Occipital lobe (tissue), 2 donors: Measurements from ENCODE around the gene FLOT1. TPM values are rescaled to one million over a fixed set of nuclear protein-coding genes. Genes with fewer than 3 reads are reported as not detected.

Experiments used
- DNase-seq: peaks from one replicate; lab custom pipeline; 2025; lab: John Stamatoyannopoulos, UW
- total RNA-seq: library from RNA; depleted of rRNA; stranded (reverse); fragments of >200 nt; gene quantifications from one replicate; pipeline ENCODE4 v1.2.3, GENCODE V29; 2014

Gene FLOT1
- total RNA-seq, 1 donor from 2014 or later: 43.4 TPM

DNA sequence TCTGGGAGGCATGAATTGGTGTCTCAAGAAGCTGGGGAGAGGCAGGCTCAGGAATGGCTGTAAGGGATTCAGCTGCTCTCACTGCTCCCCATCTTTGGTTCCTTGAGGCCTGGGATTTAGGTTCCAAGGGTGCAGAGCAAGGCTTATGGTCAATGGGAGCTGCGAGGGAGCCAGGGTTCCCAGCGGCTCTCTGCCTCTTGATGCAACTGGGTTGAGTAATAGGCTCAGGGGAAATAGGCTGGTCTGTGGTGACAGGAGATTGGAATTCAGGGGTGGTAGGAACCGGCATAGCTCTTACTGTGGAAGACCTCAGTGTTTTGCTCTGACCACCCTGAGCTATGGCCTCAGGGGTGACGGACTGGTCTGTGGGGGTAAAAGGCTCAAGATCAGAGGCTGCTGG, 38.7 kb downstream of the FLOT1 start:
- no peak for DNase-seq

DNA sequence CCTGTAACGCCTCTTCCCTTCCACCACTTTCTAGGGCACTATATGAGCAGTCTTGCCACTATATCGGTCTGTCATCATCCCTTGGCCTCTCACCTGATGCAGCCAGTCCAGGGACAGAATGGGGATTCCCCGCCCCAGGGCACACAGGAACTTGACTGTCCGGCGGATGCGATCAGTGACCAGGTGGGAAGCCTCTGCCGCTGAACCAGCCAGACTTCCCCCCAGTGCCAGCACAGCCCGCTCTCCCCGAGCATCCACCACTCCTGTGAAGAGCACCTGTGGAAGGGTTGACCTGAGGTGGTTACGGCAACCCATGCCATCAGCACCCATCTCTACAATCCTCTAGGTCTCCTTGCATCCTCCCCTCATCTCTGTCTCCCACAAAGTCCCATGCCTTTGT, 39.5 kb downstream of the FLOT1 start:
- no peak for DNase-seq

DNA sequence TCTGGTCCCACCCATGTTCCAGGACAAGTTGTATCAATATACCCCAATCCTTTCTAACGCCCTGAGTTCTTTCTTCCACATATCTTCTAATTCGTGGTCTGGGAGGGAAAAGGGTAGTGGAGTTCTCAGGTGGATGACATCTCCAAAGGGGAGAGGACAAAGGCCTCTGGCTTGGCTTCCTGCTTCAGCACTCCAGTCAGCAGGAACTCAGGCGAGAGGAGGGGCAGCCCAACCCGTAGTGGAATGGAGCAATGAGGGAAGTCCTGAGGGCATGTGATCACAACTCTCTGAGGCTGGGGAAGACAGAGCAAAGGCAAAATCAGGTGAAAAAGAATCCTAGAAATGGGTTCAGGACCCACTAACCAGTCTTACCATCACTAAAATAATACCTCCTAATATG, 42.1 kb downstream of the FLOT1 start:
- no peak for DNase-seq

DNA sequence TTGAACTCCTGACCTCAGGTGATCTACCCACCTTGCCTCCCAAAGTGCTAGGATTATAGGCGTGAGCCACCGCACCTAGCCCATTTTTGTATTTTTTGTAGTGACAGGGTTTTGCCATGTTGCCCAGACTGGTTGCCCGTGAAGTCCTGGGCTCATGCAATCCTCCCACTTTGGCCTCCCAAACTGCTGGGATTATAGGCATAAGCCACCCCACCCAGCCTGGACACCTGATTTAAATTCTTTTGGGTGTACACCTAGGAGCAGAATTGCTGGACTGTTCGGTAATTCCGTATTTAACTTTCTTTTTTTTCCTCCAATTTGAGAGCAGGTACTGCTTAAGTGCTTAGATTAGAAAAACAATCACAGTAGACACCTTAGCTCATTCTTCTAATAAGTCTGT, 46.1 kb downstream of the FLOT1 start:
- no peak for DNase-seq

DNA sequence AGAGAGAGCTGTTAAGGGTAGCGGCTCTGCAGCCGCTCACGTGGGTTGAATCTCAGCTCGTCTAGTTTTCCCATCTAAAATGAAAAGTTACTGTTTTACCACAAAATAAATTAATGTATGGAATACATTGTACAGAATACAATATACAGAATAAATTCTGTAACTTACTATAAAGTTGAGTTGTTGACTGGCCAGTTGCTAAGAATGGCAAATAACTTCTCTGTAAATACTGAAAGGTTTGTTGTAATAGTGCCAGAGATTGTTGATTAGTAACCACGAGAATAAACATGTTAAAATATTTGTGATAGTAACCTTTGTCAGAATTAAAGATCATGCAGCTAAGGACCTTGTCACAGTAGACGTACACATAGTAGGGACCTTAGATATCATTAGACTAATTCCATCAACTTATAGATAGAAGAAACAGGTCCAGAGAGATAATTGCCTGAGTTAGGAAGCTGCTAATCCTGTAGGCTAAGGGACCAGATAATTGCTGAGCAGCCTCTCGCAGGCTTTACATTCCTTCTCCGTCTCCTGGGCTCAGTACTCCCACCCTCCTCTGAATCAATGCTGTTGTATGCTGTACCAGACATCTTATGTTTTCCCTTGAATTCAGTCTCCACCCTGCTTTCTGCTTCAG, 51.2 kb downstream of the FLOT1 start:
- no peak for DNase-seq

DNA sequence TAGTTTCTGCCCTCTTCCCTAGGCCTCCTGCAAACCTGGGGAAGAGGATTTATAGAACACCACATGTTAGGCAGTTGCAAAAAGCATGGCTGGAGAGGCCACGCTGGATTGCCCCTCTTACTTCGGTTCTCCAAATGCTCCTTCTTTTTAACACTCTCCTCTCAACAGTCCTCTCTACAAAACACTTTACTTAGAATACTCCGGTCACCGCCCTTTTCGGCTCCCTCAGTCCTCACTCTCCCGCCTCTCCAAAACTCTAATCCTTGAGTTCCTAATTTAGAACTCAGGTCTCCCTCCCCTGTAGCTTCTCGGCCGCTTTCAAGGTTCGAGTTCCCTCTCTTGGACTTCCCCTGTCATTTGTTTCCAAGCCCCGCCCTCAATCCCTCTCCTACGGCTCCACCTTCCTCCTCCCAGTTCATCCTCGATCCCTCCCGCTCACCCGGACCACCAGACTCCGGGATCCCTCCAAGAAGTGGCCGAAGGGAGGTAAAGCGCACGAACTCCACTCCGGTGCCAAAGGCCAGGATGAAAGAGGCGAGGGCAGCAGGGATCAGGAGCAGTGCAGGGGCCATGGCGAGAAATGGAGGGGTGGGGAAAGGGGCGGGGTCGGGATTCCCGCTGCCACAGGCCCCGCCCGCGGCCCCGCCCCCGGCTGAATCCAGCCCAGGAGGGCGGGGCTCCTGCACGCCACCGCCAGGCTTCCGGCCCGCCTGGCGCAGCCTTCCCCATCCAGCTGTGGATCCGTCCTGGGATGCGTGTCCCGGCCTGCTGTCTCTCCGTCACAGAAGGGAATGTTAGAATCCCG, 51.9 kb downstream of the FLOT1 start, which contains the start of gene NRM:
TSS of gene NRM (minus strand) at position 582 of the 805 bp plus-strand sequence. CDS start at position 572, 10 bp downstream.
- peak; percentile 78 for DNase-seq

DNA sequence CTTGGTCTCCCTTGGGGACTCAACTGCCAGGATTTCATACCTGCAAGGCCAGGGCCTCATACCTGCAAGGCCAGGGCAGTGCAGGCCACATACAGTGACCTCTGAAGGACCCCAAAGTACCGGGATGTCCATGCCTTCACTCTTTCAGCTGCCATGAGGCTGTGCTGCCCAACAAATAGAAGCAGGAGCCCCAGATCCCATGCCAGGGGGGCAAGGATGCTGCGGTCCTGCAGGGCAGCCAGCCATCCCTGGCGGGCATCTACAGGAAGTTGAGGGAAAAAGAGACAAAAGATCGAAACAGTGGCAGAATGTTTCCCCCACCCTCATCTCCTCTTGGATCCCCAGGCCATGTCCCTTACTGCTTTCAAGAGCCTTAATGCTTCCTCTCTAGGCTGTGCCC, 52.5 kb downstream of the FLOT1 start:
- DNase-seq: no peak

DNA sequence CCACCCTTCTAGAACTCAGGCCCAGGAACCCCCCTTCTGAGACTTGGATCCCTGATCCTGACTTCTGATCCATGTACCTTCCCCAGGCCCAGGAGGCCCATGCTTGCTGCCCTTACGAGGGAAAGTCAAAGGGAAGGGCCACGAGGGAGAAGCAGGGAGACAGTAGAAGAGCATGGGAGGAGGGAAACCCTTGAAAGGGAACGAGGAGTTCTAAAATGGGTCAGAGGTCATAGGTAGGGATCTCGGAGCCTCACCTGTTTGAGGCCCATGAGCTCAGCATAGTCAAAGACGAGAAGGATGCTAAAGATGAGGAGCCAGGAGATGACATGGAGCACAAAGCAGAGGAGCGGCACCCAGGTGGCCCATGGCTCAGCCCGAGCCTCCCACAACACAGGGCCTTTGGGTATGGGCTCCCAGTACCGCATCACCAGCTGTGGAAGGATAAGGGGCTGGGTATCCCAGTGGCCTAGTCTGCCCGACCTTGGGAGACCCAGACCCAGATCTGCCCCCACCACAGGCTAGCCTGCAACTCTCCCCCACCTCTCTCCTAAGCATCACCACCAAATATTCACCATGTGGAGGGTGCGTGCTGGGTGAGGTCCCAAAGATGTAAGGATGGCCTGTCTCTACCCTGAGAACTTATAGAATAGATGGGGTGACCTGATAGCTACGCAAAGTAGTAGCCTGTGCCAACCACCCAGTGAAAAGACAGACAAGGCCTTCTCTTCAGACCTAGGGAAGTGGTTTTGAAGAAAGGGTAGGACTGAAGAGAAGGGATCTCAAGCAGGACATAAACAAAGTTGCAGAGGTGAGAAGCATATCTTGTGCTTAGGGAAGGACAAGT, 53.2 kb downstream of the FLOT1 start:
- no peak for DNase-seq

DNA sequence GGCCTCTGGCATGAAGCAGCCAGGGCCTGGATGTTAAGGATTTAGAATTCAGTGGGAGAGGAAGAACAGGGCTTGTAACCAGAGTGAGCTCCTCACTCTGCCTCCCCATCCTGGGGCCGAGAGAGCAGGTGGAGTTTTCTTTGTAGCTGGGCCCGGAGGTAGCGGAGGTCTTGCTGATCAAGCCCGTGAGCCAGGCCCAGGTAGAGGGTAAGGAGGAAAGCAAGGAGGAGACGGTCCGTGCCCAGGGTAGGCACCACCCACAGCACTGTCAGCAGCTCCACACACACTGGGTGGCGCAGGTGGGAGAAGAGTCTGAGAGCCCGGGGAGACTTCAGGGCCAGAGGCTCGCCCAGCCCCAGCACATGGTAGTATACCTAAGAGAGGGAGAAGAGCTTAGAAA, 53.9 kb downstream of the FLOT1 start:
- no peak for DNase-seq

DNA sequence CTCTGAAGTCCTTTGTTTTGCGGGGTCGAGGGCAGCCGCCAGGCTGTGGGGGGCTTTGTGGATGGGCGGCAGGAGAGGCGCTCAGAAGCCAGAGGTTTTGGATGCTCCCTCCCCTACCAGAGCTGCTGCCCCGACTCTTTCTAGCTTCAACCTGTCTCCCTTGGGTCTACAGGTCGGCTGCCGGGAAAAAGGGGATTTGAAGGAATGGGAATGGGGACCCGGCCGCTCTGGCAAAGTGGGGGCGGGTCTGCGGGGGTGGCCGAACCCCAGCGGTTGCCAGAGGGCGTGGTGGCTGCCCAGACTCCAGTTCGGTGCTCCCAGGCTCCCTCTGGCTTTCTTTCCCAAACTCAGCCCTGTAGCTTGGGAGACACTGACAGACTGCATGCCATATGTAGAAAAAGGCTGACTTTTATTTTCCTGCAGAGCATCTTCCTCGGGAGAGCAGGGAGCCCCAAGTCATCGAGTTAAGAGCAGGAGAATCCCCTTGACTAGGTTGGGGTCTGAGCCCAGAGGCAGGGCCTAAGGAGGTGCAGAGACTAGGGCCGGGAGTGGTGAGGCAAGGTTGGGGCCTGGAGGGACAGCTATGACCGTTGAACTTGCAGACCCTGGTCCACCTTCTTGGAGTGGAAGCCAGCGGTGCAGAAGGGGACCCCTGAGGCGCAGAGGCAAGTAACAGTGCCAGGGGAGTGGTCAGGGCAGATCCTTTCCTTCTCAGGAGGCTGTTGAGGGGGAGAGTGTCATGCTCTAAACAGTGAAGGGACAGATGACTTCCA, 54.6 kb downstream of the FLOT1 start:
- no peak for DNase-seq

DNA sequence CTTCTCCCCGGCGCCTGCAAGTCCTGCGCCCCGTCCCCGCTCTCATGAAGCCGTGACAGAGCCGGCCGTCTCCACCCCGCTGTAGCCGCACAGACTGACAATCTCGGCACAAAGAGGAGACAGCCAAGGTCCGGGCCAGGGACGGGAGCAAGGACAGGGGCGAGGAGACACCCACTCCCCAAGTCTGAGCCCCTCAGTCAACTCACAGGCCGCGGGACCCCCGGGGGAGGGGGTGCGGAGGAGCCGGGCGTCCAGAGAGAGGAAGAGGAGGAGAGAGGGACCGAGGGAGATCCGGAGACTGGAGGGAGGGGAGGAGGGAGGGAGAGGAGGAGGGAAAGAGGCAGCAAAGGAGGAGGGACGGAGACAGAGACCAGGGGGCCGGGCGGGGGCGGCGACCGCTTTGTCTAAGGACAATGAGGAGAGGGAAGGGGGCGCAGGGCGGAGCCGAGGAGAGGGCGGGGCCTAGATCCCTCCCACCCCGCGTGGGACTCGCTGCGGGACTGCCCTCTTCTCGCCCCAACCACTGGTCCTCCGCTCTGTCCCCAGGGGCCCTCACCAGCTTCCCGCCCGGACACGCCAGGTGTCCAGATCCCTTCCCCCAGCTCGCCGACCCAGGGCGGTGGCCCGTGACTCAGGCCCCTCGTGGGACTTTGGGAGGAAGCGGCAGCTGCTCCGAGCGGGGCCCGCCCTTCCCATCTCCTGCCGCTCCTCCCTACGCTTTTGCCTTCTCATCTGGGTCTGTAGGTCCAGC, 55.4 kb downstream of the FLOT1 start:
- DNase-seq: peak; percentile 69

DNA sequence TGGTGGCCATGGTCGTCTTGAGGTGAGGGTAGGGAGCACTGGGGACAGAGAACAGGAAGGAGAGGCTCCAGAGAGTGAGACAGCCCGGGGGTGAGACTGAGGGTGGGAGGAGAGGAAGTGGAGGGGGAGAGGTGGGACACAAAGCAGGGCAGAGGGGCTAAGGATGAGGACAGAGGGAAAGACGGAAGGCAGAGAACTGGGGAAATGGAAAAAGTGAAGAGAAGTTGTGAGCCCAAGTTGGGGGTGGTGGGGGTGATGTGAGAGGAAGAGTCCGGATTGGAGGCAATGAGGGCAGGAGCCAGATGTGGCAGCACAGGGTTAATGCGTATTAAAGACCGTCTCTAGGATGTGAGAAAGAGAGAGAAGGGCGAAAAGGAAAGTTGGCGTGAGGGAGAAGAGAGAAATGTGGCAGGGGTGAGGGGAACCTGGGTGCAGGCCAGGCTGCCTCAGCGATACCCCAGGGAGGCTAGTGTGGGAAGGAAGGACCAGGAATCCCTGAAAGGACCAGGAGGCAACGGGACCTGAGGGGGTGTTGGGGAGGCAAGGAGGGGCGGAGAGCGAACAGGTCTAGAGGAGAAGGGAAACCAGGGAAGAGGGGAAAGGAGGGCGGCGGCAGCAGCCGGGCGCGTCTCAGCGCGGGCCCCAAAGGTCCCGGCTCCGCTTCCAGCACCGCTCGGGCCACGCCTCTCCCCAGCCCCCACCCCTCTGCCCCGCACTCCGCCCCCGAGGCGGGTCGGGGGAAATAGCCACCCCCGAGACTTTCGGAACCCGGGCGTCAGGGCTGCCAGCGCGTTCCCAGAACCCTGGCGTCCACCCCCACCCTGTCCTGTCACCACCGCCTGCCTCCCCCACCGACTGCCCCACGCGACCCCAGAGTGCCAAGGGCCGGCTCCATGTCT, 56.2 kb downstream of the FLOT1 start, which contains the start of gene PPP1R18:
TSS of gene PPP1R18 (minus strand) at position 637 of the 899 bp plus-strand sequence. CDS start at position 10, 627 bp downstream.
- DNase-seq: no peak

DNA sequence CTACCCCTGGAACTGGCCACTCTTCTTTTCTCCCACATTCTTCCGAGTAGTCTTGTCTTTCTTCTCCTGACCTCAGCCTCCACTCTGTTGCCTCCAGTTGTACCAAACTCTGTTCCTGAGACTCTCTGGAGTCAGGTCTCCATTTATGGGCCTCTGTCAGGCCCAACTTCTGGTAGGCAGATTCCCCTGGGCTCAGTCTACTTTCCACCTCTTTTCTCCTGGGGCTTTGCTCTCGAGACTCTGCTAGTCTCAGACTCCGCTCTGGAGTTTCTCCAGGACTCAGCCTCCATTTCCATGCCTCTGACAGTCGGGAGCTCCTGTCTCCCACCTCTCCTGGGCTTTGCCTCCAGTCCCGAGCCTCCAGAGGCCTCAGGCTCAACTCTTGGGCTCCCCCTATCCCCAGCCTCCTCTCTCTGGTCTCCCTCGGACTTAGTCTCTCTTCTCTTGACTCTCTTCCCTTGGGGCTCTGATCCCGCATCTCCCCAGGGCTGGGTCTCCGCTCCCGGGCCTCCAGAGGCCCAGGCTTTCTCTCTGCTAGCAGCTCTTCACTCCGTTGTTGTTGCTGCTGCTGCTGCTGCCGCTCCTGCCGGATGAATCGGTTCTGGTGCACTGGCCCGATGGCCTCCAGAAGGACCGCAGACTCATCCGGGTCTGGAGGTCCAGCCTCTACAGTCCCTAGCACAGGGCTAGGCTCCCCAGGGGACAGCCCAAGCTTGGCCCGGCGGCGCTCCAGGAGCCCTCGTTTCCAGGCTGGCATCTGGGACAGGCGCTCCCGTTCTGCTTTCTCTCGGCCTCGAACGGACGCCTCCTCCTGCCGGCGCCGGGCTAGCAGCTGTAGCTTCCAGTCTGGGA, 57.1 kb downstream of the FLOT1 start:
- DNase-seq: no peak

DNA sequence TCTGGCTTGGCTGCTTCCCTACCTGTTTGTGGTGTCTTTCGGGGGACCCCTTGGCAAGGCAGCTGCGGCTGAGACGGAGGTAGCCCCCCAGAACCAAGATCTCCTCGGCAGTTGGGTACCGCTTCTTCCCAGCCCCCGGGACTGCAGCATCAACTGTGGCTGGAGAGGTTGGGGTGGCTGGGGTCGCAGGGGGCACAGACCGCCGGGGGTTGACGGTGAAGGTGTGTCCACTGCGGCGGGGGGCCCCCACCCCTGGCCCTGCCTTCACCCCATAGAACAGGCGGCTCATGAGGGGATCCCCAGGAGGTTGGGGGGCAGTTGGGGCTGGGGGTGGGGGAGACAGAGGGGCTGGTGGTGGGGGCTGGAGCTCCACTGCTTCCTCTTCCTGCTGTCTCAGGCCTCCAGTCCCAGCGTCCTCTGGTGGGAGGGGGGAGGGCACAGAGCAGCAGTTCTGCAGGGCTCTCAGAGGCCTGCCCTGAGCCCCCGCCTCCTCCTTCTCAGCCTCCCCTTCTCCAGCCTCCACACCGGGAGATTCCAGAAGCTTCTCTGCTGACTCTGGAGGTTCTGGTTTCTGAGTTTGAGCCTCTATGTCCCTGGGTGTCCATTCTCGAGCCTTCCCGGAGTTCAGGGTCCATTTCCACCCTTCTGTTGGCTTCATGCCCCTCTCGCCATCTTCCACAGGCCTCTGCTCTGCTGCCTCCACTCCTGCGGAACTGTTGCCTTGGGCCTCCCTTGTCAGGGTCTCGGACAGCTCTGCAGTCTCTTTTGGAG, 57.9 kb downstream of the FLOT1 start:
- no peak for DNase-seq

DNA sequence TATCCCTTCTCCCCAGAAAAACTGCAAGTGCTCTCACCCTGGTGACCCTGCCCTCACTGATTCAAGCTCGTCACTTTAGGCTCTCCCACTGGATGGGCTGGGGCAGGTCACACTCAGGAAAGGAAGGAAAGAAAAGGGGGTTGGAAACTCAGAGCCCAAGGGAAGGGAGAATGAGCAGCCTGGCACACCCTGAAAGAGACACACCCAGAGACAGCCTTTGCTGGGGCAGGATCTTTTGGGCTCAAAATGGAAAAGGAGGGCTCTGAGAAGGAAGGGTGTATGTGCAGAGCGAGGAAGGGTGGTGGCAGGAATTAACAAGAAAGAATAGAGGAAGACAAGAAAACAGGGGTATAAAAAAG, 58.5 kb downstream of the FLOT1 start:
- no peak for DNase-seq

DNA sequence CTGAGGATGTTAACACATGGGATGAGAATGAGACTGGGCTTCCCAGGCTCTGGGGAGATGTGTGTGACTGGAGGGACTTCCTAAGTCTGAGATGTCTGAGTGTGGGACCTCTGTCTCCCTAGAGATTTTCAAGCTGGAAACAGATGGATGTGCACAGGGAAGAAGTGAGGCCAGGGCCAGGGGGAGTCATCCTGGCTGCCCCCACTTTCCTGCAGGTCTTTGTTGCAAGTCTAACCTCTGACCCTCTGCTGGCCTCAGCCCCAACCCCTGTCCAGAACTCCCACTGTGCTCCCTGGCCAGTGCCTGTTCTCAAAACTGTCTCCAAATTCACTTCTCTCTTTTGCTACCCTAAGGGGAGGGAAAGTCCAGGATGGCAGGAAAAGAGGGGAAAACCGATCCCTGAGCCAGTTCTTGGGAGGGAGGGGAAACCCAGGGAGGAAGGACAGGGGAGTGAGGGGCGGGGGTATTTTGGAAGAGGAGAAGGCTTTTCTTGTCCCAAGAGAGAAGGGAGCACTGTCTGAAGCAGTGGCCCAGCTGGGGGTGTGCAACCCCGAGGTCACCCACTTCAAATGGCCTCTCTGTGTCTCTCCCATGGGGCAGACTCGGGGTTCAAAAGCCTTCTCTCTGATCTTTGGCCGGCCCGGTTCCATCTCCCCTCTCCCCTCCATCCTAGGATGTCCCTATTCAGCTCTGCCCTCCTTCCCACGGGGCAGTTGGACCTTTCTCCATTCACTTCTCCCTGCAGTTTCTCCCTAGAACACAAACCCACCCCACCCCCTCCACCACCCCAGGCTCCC, 59.1 kb downstream of the FLOT1 start:
- DNase-seq: no peak
